Measurements from ENCODE around the gene UPB1.

UPB1 gene

GRCh38 chr22:24571266-24571665 lies 76.1 kb downstream of the UPB1 start:
- no peak for DNase-seq

- DNase-seq, result no peak
These were observed 81.6 kb downstream of the UPB1 start for GRCh38 chr22:24576778-24577177.

All from NCI-H1417 (cell line).